HUES48 (cell line): ENCODE measurements around the gene APMAP.
A peak's percentile ranks its signal among the peaks of the same experiment; 100 is the strongest.

Source experiments
- H3K27ac ChIP-seq: one replicate; pipeline ENCODE4 v1.7.0; 2013; ENCODE audit warnings: low read depth, low read length, inconsistent platforms
- H3K27me3 ChIP-seq: 2 replicates; pipeline ENCODE4 v1.6.1; 2013; ENCODE audit warnings: mild to moderate bottlenecking, low read length; ENCODE audit not compliant: control insufficient read depth, insufficient read depth
- H3K36me3 ChIP-seq: 2 replicates; pipeline ENCODE4 v1.6.1; 2013; ENCODE audit warnings: low read length; ENCODE audit not compliant: control insufficient read depth, insufficient read depth
- H3K4me1 ChIP-seq: 2 replicates; pipeline ENCODE4 v1.6.1; 2013; ENCODE audit warnings: mild to moderate bottlenecking, low read length; ENCODE audit not compliant: control insufficient read depth, insufficient read depth
- H3K4me3 ChIP-seq: 2 replicates; pipeline ENCODE4 v1.5.1; 2013; ENCODE audit warnings: mild to moderate bottlenecking, low read depth, low read length
- H3K9ac ChIP-seq: 2 replicates; pipeline ENCODE4 v1.6.1; 2013; ENCODE audit warnings: mild to moderate bottlenecking, low read depth, low read length, moderate library complexity
- H3K9me3 ChIP-seq: 2 replicates; pipeline ENCODE4 v1.6.1; 2013; ENCODE audit warnings: low read length; ENCODE audit not compliant: control insufficient read depth, insufficient read depth

The APMAP gene

GRCh38 chr20:24992487-24993205 lies at the start of gene APMAP:
Gene APMAP (minus strand): TSS chr20:24992751. CDS start chr20:24992688, 63 bp downstream.
- Histone ChIP-seq H3K36me3 (peaks cover 4% of the 10 kb centered on the region; the same call in 1 of the 2 replicates), H3K27ac (peak within 1 kb of the TSS; percentile 73), H3K4me3 (peak within 1 kb of the TSS; percentile 94)

GRCh38 chr20:25041813-25042530 lies 49.4 kb upstream of the APMAP start:
- H3K27ac ChIP-seq, result no peak overlapping the region
- H3K4me3 ChIP-seq, result no peak overlapping the region
- no peaks in the 10 kb centered on the region for H3K27me3 ChIP-seq
- H3K36me3 ChIP-seq, result no peaks in the 10 kb centered on the region
- no peak overlapping the region for H3K9ac ChIP-seq
- no peaks in the 10 kb centered on the region for H3K9me3 ChIP-seq
- no peaks in the 10 kb centered on the region for H3K4me1 ChIP-seq

More at GRCh38 chr20:24992487-24993205, at the start of gene APMAP:
- Histone ChIP-seq H3K9me3 (no peaks in the 10 kb centered on the region), H3K4me1 (peaks cover 15% of the 10 kb centered on the region), H3K9ac (peak within 1 kb of the TSS; percentile 74), H3K27me3 (0 out of 2 replicates have a peak, but pooled peaks cover 3% of the 10 kb centered on the region)

GRCh38 chr20:25040438-25040831 lies 47.9 kb upstream of the APMAP start:
- Histone ChIP-seq H3K36me3 (no peaks in the 10 kb centered on the region), H3K27ac (no peak overlapping the region), H3K27me3 (no peaks in the 10 kb centered on the region), H3K4me1 (no peaks in the 10 kb centered on the region), H3K4me3 (no peak overlapping the region), H3K9ac (no peak overlapping the region), H3K9me3 (no peaks in the 10 kb centered on the region)

- Histone ChIP-seq H3K27ac (no peak overlapping the region), H3K27me3 (no peaks in the 10 kb centered on the region), H3K9ac (no peak overlapping the region), H3K36me3 (no peaks in the 10 kb centered on the region), H3K9me3 (no peaks in the 10 kb centered on the region), H3K4me3 (no peak overlapping the region), H3K4me1 (no peaks in the 10 kb centered on the region)
Observed at GRCh38 chr20:25039697-25040437, 47.3 kb upstream of the APMAP start.

GRCh38 chr20:25038591-25039015 lies 46.1 kb upstream of the APMAP start:
- Histone ChIP-seq H3K36me3 (no peaks in the 10 kb centered on the region), H3K27ac (no peak overlapping the region), H3K4me3 (no peak overlapping the region), H3K9ac (no peak overlapping the region), H3K27me3 (no peaks in the 10 kb centered on the region), H3K9me3 (no peaks in the 10 kb centered on the region), H3K4me1 (no peaks in the 10 kb centered on the region)

- Histone ChIP-seq H3K9me3 (no peaks in the 10 kb centered on the region), H3K4me3 (no peak overlapping the region), H3K36me3 (no peaks in the 10 kb centered on the region), H3K4me1 (no peaks in the 10 kb centered on the region; the same call in 1 of the 2 replicates), H3K9ac (no peak overlapping the region), H3K27ac (no peak overlapping the region), H3K27me3 (no peaks in the 10 kb centered on the region)
Observed at GRCh38 chr20:25038103-25038410, 45.5 kb upstream of the APMAP start.

- no peaks in the 10 kb centered on the region; the same call in 1 of the 2 replicates for H3K4me1 ChIP-seq
Observed at GRCh38 chr20:25037288-25038102, 44.9 kb upstream of the APMAP start.

GRCh38 chr20:25036331-25036936 lies 43.9 kb upstream of the APMAP start:
- no peaks in the 10 kb centered on the region; the same call in 1 of the 2 replicates for H3K4me1 ChIP-seq

More at GRCh38 chr20:25037288-25038102, 44.9 kb upstream of the APMAP start:
- H3K9me3 ChIP-seq, result no peaks in the 10 kb centered on the region
- no peaks in the 10 kb centered on the region for H3K36me3 ChIP-seq
- no peak overlapping the region for H3K9ac ChIP-seq
- no peaks in the 10 kb centered on the region for H3K27me3 ChIP-seq
- no peak overlapping the region for H3K4me3 ChIP-seq
- no peak overlapping the region for H3K27ac ChIP-seq

GRCh38 chr20:25035921-25036320 lies 43.4 kb upstream of the APMAP start:
- H3K4me3 ChIP-seq, result no peak overlapping the region

More at GRCh38 chr20:25036331-25036936, 43.9 kb upstream of the APMAP start:
- Histone ChIP-seq H3K27ac (no peak overlapping the region), H3K27me3 (no peaks in the 10 kb centered on the region), H3K9me3 (no peaks in the 10 kb centered on the region), H3K9ac (no peak overlapping the region), H3K36me3 (no peaks in the 10 kb centered on the region), H3K4me3 (no peak overlapping the region)

GRCh38 chr20:25033924-25034300 lies 41.4 kb upstream of the APMAP start:
- Histone ChIP-seq H3K27me3 (no peaks in the 10 kb centered on the region), H3K27ac (no peak overlapping the region), H3K36me3 (no peaks in the 10 kb centered on the region), H3K9me3 (no peaks in the 10 kb centered on the region), H3K4me1 (no peaks in the 10 kb centered on the region; the same call in 1 of the 2 replicates), H3K4me3 (no peak overlapping the region), H3K9ac (no peak overlapping the region)

More at GRCh38 chr20:25035921-25036320, 43.4 kb upstream of the APMAP start:
- H3K27me3 ChIP-seq, result no peaks in the 10 kb centered on the region
- H3K27ac ChIP-seq, result no peak overlapping the region
- H3K9ac ChIP-seq, result no peak overlapping the region
- no peaks in the 10 kb centered on the region for H3K36me3 ChIP-seq
- H3K4me1 ChIP-seq, result no peaks in the 10 kb centered on the region; the same call in 1 of the 2 replicates
- no peaks in the 10 kb centered on the region for H3K9me3 ChIP-seq
